ENCODE data around the gene OBSL1.
A peak's percentile ranks its signal among the peaks of the same experiment; 100 is the strongest.

The OBSL1 gene

DNA sequence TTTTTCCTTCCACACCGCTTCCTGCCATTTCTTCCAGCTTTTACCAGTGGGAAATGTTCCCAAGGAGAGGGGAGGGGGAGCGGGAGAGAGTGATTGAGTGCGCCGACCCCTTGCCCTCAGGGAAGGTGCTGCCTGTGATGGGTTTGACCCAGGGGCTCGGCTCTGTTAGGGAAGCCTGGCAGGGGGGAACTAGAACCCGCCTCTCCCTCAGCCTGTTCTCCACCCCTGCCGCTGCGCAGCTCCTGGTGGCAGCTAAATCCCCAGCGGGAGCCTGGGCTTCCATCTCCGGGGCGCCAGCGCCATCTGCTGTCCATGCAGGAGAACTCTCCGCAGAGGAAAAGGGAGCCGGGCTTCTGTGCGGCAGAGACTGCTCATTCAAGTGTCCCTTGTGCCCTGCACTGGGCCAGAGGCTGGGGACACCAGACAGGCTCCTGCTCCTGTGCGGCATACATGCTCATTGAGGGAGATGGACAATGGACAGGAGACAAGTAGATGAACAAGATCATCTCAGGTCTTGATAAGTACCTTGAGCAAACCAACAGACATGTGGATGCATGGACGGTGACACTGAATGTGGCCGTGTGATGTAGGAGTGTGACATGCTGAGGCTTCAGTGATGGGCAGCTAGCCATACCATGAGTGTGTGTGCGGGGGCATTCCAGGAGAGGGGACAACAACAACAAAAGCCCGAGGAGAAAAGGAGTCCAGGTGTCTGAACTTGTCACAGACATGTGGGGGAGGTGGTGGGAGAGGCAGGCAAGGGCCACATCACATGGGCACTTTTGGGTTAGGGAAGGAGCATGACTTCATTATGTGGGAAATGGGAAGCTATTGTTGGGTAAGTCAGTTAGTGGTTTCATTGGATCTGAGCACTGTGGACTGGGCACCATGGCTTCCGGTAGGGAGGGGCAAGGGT, 41.0 kb downstream of the OBSL1 start:
- DNase-seq: peak; percentile 90

DNA sequence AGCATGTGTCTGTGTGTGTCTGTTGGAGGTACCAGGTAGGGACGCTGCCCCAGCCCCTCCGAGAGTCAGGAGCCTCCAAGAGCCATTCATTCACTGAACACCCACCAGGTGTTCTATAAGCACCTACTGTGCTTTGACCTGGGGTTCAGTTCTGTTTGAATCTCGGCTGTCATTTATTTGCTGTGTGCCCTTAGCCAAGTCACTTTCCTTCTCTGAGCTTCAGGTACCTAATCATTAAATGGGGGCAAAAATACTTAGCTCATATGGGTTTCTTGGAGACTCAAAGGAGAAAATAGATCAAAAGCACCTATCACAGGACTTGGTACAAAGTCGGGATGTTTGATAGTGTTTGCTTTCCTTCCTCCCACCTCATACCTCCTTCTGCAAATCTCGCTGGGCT, 43.9 kb downstream of the OBSL1 start:
- DNase-seq: no peak

GRCh38 chr2:219527076-219527394, 44.3 kb downstream of the OBSL1 start:
- DNase-seq: no peak

- no peak for DNase-seq
These were observed 44.8 kb downstream of the OBSL1 start for GRCh38 chr2:219526320-219527075.

GRCh38 chr2:219525533-219526232, 45.7 kb downstream of the OBSL1 start:
- no peak for DNase-seq

DNA sequence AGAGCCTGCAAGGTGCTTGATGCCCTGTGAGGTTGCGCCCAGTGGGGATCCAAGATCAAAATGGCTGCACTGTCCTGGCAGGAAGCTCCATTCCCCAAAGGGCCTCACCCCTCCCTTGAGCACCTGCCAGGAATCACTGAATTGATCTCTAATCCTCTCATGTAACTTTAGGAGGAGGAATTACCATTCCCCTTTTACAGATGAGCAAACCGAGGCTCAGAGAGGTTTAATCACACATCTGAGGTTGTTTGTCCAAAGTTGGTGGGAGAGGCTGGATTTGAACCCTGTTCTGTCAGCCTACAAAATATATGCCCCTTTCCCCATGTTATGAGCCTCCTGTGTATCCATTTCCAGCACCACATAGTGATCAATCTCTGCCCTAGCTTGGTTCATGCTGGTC, 46.5 kb downstream of the OBSL1 start:
- DNase-seq: no peak

GRCh38 chr2:219523031-219523671, 48.2 kb downstream of the OBSL1 start:
- no peak for DNase-seq

DNA sequence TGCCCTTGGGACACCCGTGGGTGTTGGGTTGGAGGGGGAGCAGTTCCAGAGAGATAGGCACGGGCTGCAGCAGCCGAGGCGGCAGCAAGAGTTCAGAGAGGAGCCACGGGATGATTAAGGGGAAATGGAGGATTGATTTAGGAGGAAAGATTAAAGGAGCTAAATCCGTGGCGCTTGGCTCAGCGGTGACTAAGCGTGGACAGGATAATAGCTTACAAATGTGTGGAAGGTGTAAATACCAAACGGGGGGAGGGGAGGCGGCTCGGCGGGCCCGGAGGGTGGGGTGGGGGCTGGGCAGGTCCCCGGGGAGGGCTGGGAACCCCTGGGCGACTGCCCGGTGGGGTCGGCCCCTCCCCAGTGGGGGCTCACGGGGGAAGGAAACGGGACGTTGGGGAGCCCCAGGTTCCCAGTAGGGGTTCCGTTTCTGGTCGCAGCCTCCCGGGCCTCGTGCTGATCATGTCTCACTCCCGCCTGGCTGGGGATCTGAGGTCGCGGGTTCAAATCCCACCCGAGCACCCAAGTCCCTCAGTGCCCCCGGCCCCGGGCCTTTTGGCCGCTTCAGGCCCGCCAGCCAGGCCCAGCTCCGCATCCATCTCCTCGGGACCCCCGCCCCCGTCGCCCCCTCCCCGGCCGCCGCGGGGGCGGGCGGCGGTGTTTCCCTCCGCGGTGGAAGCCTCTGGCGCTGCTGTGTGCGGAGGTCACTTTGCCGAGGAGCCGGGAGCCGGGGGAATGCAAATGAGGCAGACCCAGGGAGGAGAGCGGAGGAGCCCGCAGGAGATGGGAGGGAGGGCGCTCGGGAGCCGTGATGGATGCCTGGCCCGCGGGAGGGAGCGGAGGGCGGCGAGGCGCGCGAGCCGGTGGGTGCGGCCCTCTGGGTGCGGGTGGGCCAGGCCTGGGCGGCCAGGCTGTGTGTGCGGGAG, 49.0 kb downstream of the OBSL1 start:
- no peak for DNase-seq

DNA sequence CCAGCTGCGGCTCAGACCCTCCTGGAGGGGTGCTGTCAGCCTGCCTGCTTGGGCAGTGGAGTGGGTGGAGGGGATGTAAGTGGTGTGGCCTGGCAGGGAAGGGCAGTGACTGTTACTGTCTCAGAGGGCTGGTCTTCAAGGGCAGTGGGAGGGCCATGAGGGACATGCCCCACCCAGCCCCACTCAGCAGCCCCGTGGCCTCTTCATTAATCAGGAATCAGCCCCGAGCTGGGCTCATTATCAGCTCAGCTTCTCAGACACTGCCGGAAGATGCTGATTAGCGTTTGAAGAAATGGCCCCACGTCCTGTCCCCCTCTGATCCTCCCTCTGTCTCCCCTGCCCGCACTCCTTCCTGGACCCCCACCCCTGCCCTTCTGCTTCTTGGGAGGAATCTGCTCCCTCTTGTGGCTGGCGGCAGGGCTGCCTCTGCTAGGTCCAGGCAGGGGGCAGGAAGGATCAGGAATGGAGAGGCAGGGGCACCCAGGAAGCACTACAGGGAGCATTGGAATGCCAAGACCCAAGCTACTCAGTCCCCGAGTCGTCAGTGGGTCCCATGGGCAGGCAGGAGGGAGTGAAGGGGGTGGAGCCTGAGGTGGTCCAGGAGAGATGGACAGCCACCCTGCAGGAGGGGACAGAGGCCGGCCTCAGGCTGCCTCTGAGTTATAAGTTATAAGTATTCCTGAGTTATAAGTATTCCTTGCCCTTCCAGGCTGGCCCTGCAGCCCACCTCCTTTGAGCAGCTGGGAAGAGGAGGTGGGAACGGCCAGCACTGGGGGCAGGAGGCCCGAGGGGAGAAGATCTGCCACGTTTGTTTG, 50.1 kb downstream of the OBSL1 start:
- no peak for DNase-seq

DNA sequence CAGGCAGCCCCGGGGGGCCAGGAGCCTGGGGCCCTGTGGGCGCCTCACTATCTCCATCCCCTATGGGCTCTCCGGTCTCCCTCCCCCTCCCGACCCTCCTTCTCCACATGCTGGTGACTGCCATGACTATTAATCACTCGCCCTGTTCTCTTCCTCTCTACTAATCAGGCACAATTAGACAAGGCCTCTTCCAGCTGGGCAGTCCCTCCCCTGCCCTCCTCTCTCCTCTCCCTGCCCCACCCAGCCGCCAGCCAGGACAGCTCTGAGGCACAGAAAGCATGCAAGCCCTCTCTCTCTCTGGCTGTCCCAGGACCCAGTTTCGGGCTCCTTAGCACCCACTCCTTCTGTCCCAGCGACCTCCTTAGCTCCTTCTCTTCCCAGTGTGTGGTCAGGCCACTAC, 51.3 kb downstream of the OBSL1 start:
- no peak for DNase-seq

DNA sequence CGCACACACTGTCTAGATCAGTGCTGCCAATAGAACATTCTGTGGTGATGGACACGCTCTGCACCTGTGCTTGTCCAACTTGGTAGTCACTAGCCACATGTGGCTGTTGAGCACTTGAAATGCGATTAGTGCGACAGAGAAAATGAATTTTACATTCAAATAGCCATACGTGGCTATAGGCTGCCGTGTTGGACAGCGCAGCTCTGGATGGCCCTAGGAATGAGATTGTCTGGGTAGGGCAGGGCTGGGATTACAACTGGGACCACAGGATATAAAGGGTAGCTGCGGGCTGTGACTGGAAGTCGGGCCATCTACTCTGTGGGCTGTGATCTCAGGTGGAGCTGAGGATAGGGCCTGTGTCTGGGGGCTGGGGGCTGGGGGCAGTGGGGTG, 51.8 kb downstream of the OBSL1 start:
- DNase-seq: no peak

- no peak for DNase-seq
These were observed 53.2 kb downstream of the OBSL1 start for GRCh38 chr2:219517954-219518778.

- no peak for DNase-seq
These were observed 54.5 kb downstream of the OBSL1 start for GRCh38 chr2:219516888-219517287.

DNA sequence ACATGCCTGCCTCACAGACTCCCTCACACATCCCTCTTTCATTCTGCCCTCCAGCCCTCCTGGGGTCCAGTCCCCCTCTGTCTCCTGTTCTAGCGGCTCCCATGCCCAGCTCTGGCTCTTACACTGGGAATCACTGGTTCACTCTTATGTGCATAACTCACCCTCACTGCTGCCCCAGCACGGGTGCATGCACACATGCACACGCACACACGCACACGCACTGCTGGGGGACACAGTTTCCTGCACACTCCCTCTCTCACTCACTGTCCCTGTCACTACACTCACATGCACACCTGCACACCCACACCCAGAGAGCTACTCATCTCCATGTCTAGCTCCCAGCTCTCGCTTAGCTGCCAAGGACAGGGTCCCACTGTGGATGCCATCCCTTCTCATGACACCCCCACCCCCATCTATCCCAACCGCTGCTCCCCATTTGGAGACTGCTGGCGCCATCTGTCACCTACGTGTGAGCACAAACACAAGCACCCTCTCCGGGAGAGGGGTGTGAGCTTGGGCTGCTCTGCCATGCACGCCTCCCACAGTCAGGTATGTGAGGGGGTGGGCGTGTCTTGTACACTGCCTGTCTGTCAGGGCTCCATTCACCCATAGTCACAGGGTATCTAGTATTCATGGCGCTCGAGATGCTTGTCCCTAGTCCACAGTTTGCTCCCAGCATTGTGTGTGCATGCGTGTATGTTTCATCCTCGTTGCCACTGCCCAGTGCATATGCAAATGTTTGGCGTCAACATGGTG, 55.3 kb downstream of the OBSL1 start:
- DNase-seq: no peak

DNA sequence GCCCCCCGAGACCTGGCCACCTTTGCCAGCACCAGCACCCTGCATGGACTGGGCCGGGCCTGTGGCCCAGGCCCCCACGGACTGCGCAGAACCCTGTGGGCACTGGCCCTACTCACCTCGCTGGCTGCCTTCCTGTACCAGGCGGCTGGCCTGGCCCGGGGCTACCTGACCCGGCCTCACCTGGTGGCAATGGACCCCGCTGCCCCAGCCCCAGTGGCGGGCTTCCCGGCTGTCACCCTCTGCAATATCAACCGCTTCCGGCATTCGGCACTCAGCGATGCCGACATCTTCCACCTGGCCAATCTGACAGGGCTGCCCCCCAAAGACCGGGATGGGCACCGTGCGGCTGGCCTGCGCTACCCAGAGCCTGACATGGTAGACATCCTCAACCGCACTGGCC, 56.5 kb downstream of the OBSL1 start:
- no peak for DNase-seq

DNA sequence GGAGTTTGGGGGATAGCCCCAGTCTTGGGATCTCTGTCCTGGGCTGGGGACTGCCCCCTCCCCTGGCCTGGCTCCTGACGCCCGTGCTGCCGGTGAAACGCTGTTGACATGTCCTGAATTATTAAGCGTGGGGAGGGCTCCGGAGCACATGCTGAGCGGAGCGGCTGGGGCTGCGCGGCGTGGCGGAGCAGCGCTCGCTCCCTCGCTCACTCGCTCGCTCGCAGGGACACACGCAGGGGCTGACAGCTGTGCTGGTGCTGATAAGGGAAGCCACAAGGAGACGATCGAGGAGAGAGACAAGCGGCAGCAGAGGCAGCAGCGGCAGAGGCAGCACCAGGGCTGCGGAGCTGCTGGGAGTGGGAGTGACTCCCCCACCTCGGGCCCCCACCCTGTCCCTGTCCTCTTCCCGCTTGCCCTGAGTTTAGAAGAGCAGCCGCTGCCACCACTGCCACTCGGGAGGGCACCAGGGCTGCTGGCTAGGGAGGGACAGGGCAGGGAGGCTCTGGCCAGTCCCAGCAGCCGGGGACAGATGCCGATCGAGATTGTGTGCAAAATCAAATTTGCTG, 57.1 kb downstream of the OBSL1 start, which contains the start of gene ASIC4:
Gene ASIC4 (plus strand): TSS at position 287 of the 566 bp plus-strand sequence. CDS start 243 bp downstream, at position 530.
- DNase-seq: no peak

DNA sequence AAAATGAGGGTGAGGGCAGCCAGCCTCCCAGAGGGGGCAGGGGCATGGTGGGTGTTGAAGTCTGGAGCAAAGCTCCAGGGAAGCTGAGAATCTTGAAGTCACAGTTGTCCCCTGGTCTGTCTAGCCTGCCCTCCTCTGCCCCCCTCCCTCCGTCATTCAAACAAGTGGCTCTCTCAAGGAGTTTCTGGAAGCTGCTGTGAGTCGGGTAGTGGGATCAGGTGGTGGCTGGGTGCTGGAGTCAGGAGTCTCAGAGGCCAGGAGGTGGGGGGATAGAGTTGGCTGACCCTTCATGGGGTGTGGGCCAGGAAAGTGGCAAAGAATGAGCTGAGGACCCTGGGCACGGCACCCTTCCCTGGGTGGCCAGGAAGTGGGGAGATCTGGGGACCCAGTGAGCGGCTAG, 57.6 kb downstream of the OBSL1 start:
- DNase-seq: no peak

DNA sequence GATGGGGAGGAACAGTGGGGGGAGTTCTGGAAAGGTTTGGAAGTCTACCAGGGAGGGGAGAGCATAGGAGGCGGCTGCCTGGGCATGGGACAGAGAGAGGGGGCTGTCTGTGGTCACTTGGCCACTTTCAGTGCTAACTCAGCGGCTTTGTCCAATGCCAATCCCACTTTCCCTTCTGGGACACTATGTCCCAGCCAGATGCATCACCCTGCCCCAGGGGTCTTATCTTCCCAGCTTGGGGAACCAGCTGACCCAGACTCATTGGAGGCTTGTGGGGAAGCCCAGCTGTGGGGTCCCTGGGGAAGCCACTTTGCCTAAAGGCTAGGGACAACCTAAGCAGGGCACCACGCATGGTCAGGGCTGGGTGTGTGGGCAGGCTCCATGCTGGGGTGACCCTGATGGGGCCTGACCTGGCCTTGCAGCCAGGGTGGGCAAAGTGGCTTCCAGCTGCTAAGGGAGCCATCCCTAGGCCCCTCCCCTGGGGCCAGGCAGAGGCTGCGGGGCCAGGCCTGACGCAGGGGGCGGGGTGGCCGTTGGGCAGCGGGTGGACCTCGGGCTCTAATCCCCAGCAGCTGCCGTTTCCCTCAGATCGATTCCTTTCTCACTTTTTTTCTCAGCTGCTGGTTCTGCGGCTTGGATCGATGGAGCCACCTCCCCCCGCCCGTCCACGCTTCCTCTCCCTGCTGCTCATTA, 58.7 kb downstream of the OBSL1 start:
- DNase-seq: no peak
